Measurements from ENCODE around the gene XXYLT1.

The XXYLT1 gene

GRCh38 chr3:195164573-195165264 is 106.2 kb downstream of the XXYLT1 start:
- DNase-seq = no peak

GRCh38 chr3:195163719-195164572 is 107.0 kb downstream of the XXYLT1 start:
- no peak for DNase-seq

- DNase-seq = no peak
These were observed 108.1 kb downstream of the XXYLT1 start for GRCh38 chr3:195162816-195163215.

- DNase-seq = no peak
These were observed 108.8 kb downstream of the XXYLT1 start for GRCh38 chr3:195162033-195162669.

GRCh38 chr3:195160908-195161434 is 110.0 kb downstream of the XXYLT1 start:
- no peak for DNase-seq

GRCh38 chr3:195160257-195160898 is 110.6 kb downstream of the XXYLT1 start:
- no peak for DNase-seq

GRCh38 chr3:195159814-195160165 is 111.2 kb downstream of the XXYLT1 start:
- no peak for DNase-seq

- no peak for DNase-seq
These were observed 111.7 kb downstream of the XXYLT1 start for GRCh38 chr3:195159117-195159813.

GRCh38 chr3:195156286-195156890 is 114.6 kb downstream of the XXYLT1 start:
- no peak for DNase-seq

GRCh38 chr3:195155570-195156241 is 115.3 kb downstream of the XXYLT1 start:
- no peak for DNase-seq

GRCh38 chr3:195154793-195155535 is 116.0 kb downstream of the XXYLT1 start:
- no peak for DNase-seq

- no peak for DNase-seq
These were observed 116.7 kb downstream of the XXYLT1 start for GRCh38 chr3:195154111-195154791.

- no peak for DNase-seq
These were observed 117.3 kb downstream of the XXYLT1 start for GRCh38 chr3:195153653-195154052.

GRCh38 chr3:195153130-195153529 is 117.8 kb downstream of the XXYLT1 start:
- no peak for DNase-seq

GRCh38 chr3:195151866-195152541 is 119.0 kb downstream of the XXYLT1 start:
- no peak for DNase-seq

GRCh38 chr3:195151402-195151801 is 119.6 kb downstream of the XXYLT1 start:
- no peak for DNase-seq

- DNase-seq = peak; percentile 39
These were observed 120.5 kb downstream of the XXYLT1 start for GRCh38 chr3:195150181-195151118.
